ENCODE measurements around the gene CDKN2C.

Gene CDKN2C

GRCh38 chr1:50966991-50967390 lies 3.1 kb upstream of the CDKN2C start:
- DNase-seq: no peak

- DNase-seq: no peak
These were observed 2.5 kb upstream of the CDKN2C start for GRCh38 chr1:50967416-50968157.

GRCh38 chr1:50968158-50968820 lies 1.8 kb upstream of the CDKN2C start:
- DNase-seq: peak; percentile 75 to 88

DNA sequence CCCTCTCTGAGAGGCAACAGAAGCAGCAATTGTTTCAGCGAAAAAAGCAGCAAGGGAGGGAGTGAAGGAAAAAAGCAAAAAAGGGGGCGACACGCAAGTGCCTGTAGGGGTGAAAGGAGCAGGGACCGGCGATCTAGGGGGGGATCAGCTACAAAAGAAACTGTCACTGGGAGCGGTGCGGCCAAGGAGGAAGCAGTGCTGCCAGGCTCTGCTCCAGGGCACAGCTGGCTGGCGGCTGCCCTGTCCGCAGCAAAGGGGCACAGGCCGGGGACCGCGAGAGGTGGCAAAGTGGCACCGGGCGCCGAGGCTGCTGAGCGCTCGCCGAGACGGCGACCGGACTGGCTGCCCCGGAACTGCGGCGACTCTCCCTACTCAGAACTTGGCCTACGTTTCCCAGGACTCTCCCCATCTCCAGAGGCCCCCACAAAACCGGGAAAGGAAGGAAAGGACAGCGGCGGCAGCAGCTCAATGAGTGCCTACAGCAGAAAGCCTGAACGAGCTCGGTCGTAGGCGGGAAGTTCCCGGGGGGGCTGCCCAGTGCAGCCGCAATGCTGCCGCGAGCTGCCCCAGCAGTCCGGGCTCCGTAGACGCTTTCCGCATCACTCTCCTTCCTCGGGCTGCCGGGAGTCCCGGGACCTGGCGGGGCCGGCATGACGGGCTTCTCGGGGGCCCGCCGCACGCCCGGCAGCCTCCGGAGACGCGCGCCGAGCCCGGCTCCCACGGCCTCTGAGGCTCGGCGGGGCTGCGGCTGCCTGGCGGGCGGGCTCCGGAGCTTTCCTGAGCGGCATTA lies 1.0 kb upstream of the CDKN2C start:
- DNase-seq: peak; percentile 22 to 59

DNA sequence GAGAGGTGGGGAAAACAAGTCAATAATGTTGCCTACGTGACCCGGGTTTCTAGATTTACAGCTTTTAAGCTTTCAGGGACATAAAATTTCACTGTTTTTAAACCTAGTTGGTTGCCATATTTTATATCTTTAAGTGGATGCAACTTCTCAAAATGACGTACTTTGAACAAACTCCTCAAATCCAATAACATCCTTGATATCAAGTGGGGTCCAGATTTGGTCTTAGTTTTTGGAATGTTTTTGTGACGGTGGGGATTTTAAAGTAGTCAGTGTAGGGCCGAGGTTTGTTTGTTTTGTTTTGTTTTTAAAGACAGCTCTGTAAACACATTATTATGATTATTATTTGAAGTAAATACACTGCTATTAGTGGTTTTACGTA lies 453 bp downstream of the CDKN2C start:
- no peak for DNase-seq

DNA sequence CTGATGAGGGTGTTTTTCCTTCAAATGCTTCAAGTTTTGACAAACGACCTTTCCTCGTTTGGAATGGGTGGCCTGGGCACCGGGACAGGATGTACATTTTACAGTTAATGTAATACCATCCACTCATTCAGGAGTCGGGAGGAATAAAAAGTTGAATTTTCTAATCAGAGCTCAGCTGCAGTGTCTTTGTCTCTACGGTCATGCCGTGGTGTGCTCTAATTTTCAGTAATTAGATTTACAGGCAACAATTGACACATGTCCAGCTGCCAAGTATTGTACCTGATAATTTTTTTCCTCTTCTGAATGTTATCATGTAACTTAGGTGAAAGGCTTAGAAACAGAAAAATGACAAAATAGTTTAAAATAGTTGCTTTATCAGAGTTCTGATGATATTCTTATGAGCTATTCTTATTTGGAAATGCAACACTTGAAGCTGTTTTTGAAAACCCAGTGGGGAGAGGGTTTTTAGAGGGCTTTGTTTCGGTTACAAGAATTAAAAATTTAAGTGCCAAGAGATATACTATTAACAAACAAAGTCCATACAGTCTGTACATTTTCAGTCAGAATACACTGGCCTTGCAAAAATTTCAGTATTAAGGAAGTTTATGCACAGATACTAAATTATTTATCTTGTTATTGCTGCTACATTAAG lies 1.0 kb downstream of the CDKN2C start:
- DNase-seq: no peak

DNA sequence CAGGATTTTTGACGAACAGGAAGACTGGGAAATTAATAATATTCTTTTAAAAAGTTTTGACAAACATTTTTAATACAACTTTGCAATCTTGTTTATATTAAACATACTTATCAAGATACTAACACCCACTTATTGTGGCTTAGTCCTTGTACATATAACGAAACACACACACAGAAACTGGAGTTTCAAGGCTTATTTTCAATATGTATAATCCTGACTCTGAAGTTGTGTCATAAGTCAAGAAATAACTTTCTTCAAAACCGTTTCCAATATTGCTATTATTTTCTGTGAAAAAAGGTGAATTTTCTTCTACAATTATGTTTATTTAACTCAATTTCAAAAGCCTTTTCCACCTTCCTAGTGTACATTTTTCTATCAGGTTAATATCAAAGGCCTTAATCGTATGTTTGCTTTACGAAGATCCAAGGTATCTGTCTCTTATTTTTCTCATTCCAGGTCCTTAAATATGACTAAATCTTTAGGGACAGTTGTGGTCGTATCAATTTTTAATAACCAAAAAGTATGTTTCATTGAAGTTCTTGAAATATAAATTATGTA lies 1.8 kb downstream of the CDKN2C start:
- DNase-seq: no peak

GRCh38 chr1:50972766-50973165 lies 2.7 kb downstream of the CDKN2C start:
- no peak for DNase-seq

GRCh38 chr1:50973255-50973654 lies 3.2 kb downstream of the CDKN2C start:
- no peak for DNase-seq

DNA sequence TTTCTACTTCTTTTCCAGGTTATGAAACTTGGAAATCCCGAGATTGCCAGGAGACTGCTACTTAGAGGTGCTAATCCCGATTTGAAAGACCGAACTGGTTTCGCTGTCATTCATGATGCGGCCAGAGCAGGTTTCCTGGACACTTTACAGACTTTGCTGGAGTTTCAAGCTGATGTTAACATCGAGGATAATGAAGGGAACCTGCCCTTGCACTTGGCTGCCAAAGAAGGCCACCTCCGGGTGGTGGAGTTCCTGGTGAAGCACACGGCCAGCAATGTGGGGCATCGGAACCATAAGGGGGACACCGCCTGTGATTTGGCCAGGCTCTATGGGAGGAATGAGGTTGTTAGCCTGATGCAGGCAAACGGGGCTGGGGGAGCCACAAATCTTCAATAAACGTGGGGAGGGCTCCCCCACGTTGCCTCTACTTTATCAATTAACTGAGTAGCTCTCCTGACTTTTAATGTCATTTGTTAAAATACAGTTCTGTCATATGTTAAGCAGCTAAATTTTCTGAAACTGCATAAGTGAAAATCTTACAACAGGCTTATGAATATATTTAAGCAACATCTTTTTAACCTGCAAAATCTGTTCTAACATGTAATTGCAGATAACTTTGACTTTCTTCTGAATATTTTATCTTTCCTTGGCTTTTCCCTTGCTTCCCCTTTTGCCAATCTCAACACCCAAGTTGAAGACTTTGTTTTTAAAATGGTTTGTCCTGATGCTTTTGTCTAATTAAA lies 4.0 kb downstream of the CDKN2C start:
- no peak for DNase-seq

DNA sequence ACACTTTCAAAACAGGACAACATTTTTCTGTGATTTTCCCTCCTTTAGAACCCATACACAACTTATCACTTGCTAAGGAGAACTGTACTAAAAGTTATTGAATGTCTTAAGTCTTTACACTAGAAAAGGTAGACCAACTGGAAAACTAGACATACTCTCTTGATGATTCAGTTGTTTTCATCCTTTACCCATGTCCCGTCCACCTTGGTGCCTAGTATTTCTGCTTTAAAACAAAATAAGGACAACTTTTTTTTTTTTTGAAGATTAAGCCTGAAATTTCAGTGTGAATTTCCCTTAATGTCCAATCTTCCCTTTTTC lies 4.5 kb downstream of the CDKN2C start:
- no peak for DNase-seq

DNA sequence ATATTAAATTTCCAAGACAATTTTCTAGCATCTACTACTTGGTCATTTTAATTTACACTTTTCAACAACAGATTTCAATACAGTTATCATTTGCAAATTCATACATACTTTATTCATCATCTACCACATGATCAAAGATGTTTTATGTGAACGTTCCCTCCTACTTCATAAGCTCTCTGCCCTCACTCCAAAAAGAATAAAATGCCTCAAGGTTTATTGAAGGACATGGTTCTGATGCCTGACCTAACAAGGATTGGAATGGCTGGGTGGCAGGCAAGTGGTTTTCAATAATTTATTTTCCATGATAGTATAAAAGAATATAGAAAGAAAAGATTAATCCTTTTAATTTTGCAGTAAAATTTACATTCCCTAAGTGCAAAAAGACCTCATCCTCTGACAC lies 5.4 kb downstream of the CDKN2C start:
- no peak for DNase-seq

GRCh38 chr1:50976111-50976889 lies 6.3 kb downstream of the CDKN2C start:
- no peak for DNase-seq

DNA sequence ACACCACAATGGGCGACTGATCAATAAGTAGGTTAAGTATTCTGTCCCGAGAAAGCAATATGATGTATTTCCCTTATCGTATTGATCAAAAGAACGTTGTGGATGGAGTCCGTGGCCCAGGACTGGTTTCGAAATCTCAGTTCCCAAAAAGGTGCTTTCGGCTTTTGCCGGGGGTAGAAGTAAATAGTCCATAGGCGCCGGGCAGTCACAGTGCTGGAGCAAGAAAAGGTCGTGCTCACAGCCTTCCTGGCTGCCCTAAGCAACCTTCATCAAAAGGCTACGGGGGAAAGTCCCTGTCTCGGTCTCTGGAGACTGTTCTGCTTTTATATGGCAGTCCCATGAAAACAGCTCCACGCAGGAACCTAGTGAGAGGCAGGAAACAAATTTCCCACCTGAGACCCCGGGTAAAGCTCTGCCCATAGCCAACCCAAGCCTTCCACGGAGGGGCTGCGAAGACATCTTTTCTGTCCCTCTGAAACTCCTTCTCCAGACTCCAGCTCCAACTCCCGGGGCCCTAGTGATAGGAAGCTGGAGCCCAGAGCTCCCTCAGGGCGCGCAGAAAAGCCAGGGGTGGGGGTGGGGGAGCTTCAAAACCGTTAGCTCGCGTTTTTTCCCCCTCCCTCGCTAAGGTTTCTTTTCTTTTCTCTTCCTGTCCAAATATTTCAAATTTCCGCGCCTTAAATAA lies 7.0 kb downstream of the CDKN2C start:
- DNase-seq: peak; percentile 34 to 46

GRCh38 chr1:50977575-50978143 lies 7.6 kb downstream of the CDKN2C start:
- DNase-seq: peak in 1 of 2 donors; percentile 28

DNA sequence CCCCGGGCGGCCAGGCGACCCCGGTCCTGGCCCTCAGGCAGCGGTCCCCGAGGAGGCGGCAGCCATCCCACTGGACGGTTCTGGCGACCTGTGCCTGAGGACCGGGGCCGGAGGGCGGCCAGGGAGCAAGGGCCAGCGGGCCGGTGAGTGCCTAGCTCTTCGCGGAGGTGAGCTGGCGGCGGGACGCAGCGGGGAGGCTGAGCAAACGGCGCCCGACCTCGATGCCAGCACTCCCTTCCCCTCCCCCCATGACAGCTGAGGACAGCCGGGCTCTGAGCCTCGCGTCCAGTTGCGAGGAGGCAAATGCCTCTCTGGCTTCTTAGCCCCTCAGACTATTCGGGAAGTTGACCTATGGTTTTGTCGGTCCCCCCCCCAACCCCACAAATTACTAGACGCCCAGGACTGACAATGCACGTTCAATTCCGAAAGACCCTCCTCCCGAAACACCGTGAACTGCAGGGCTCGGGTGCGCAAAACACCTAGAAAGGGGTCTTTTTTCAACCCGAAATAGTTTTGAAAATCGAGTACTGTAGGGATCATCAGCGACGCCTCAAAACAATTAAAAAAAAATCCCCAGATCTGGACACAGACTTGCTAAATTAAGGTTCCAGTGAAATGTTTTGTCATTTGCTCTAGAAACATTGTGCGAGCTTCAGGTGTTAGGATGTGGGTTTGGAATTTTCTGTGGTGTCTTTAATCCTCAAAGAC lies 8.3 kb downstream of the CDKN2C start:
- peak; percentile 9 to 24 for DNase-seq

- peak in 1 of 2 donors; percentile 28 for DNase-seq
These were observed 9.1 kb downstream of the CDKN2C start for GRCh38 chr1:50978852-50979781.

DNA sequence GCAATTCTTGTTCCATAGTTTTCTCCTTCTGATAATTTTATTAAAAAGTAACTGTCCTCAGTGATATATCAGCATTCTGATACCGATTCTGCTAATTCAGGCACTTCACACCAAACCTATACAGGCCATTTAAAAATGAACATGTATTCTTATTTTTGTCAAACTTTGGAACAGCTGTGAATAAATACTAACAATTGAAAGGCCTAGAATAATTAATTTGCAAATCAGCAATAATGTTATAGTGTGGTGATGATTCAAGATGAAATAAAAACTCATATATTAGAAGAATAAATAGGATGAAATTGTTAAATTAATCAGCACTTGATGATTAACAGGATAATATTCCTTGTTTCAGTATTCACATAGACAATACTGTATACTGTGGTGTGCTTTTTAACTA lies 9.9 kb downstream of the CDKN2C start:
- DNase-seq: no peak

DNA sequence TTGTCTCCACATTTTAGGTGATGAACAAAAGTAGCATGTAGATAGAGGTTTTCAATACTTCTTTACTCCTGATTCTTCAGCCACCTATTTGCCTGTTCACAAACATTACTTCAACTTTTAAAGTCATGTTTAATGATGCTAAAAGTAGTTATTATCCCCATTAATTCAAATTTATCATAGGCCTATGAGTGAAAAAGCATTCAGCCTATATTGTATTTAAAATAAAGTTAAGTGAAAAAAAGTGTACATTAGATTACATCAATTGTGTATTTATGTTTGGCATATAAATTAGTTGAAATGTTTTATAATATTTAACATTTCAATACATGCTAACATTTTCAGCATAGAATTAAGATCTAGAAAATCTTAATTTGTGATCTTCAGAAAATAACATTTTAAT lies 10.5 kb downstream of the CDKN2C start:
- no peak for DNase-seq
